Activated gamma-delta T cell (primary cell): Measurements from ENCODE around the gene TSPY2.
"Not testable (repeated sequence)": the region's sequence is repeated elsewhere in the genome, so short reads cannot be mapped to it uniquely, and the experiment has no call there.

Experiments
- DNase-seq: peaks from one replicate; lab custom pipeline; 2025; lab: John Stamatoyannopoulos, UW
- total RNA-seq, 2 donors: gene quantifications; one replicate each; lab custom pipeline; 2026; lab: John Stamatoyannopoulos, UW

The TSPY2 gene, protein sequence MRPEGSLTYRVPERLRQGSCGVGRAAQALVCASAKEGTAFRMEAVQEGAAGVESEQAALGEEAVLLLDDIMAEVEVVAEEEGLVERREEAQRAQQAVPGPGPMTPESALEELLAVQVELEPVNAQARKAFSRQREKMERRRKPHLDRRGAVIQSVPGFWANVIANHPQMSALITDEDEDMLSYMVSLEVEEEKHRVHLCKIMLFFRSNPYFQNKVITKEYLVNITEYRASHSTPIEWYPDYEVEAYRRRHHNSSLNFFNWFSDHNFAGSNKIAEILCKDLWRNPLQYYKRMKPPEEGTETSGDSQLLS
- 0 reads per million in 2 donors for total RNA-seq

- DNase-seq = not testable (repeated sequence)
Observed at GRCh38 chrY:6245923-6246322, at the start of gene TSPY2. Gene TSPY2 (plus strand): TSS chrY:6246223. CDS start chrY:6246269, 46 bp downstream.

DNA sequence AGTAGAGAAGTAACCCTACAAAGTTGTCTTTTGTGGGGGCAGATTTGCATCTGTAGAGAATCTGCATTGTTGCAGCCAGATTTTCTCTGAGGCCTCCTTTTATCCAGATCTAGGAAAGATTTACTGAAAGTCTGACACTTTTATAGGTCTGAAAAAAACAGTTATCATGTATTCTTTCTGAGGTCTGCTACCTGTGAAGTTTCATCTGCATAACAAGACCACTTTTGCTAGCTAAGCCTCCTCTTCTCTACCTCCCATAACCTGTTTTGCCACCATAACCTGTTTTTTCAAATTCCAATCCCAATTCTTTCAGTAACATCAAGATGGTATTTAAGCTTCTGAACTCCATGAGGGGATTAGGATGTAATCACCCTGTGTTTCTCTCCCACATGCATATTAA, 36.5 kb upstream of the TSPY2 start:
- DNase-seq = not testable (repeated sequence)

DNA sequence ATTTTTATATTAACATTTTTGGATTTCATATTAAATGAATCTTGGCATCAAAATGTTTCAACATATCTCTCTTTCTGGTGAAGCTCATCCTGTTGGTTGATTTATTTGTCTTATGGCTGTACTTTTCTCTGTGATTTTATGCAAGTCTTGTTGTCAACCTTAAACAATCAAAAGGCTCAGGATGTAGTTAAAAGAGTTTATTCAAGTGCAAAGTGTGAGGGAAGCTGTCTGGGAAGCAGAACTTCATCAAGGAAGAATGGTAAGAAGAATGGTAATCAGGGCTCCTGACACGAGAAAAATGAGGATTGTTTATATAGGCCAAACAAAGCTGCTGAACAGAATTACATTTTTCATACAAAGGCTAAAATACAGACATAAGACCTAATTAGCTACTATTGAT, 29.0 kb upstream of the TSPY2 start:
- DNase-seq = not testable (repeated sequence)

DNA sequence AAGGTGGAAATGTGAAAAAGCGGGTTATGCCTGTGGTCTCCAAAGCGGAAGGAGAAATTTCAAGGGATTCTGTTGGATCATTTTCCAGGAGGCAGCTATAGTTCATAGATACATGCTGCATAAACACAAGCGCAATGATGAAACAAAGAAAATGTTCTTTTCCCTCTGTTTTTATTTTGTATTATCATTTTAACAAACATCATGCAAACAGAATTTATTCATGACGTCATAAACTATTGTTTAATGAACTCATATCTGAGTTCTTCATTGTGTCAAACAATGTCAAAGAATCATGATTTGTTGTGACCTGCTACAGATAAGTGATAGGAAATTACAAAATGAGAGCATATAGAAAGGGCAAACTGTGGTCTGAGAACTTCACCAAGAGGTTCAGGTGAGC, 23.8 kb downstream of the TSPY2 start:
- DNase-seq = not testable (repeated sequence)
